NCI-H345 treated with DMSO at 0.1 percent for 48 hours (cell line): Measurements from ENCODE around the gene VPS37D.
A peak's percentile ranks its signal among the peaks of the same experiment; 100 is the strongest.
"Not testable (repeated sequence)": the region's sequence is repeated elsewhere in the genome, so short reads cannot be mapped to it uniquely, and the experiment has no call there.

Experiments used
- DNase-seq: peaks from one replicate; lab custom pipeline; 2025; ENCODE audit not compliant: unreplicated experiment; lab: John Stamatoyannopoulos, UW

Gene VPS37D, protein sequence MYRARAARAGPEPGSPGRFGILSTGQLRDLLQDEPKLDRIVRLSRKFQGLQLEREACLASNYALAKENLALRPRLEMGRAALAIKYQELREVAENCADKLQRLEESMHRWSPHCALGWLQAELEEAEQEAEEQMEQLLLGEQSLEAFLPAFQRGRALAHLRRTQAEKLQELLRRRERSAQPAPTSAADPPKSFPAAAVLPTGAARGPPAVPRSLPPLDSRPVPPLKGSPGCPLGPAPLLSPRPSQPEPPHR

DNA sequence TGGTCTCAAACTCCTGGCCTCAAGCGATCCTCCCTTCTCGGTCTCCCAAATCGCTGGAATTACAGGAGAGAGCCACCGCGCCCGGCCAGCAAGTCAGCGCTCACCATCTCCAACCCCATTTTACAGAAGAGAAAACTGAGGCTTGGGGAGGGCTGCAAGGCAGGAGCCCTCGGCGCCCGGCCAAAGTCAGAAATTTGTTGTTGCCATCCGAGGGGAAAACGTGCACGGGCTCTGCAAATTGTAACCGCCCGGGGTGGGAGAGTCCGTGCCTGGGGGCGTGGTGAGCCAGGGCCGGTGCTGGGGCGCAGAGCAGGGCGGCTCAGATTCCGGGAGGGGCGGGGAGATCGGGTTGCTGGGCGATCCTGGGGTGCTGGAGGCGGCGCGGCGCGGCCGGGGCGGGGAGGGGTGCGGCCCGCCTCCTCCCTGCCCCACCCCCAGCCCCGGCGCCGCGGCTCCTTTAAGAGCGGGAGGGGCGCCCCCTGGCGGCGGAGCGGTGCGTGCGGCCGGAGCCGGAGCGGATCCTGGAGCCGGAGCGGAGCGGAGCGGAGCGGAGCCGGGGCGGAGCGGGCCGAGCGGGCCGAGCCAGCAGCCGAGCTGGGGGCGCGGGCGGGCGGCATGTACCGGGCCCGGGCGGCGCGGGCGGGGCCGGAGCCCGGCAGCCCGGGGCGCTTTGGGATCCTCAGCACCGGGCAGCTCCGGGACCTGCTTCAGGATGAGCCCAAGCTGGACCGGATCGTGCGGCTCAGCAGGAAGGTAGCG, at the start of gene VPS37D:
VPS37D (plus strand) TSS at position 488 of the 759 bp plus-strand sequence; CDS start at position 616, 128 bp downstream.
- peak; percentile 55 for DNase-seq

DNA sequence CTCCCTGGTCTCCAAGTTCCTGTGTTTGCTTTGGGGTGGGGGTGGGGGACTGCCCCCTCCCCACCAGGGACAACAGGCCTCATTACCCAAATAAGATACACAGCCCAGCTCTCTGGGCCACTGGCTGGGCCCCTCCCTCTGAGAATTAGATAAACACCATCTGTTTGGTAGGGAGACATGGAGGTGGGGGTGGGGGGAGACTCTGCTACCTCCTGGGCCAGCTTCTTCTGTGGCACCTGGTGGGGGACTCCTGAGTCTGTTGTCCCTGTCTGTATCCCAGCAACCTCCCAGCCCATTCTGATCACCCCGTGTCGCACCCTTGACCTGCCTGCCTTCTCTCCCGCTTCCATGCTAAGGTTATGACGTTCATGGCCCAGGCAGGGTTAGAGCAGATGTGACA, 49.1 kb upstream of the VPS37D start:
- DNase-seq = no peak

DNA sequence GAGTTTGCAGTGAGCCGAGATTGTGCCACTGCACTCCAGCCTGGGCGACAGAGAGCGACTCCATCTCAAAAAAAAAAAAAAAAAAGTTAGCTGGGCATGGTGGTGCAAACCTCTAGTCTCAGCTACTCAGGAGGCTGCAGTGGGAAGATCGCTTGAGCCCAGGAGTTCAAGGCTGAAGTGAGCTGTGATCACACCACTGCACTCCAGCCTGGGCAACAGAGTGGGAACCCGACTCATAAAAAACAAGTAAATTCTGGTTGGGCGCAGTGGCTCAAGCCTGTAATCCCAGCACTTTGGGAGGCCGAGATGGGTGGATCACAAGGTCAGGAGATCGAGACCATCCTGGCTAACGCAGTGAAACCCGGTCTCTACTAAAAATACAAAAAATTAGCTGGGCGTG, 48.2 kb upstream of the VPS37D start:
- DNase-seq = not testable (repeated sequence)

DNA sequence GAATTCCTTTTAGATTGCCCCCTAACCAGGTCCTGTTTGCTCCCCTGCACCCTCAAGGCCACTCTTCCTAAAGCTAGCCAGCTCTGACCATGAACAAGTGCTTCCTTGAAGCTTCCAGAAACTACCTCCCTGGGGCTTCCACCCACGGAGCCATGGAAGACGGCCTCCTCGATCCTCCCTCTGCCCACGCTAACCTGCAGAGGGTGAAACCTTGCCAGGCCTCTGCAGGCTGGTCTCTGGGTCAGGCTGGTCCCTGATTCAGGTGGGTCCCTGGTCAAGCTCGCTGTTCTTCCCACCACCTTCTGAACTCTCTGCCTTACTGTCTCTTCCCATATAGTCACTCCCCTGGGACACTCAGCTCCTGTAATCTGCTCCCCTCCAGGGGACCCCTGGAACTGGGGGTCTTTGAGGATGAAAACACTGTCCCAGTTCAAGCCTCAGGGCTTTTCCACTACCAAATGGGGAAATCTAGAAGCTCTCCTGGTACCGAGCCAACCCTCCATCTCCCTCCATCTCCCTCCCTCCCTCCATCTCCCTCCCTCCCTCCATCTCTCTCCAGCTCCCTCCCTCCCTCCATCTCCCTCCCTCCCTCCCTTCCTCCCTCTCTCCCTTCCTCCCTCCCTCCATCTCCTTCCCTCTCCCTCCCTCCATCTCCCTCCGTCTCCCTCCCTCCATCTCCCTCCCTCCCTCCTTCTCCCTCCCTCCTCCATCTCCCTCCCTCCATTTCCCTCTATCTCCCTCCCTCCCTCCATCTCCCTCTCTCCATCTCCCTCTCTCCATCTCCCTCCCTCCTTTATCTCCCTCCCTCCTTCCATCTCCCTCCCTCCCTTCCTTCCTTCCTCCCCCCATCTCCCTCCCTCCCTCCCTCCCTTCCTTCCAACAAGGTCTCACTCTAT, 46.2 kb upstream of the VPS37D start:
- DNase-seq = no peak

DNA sequence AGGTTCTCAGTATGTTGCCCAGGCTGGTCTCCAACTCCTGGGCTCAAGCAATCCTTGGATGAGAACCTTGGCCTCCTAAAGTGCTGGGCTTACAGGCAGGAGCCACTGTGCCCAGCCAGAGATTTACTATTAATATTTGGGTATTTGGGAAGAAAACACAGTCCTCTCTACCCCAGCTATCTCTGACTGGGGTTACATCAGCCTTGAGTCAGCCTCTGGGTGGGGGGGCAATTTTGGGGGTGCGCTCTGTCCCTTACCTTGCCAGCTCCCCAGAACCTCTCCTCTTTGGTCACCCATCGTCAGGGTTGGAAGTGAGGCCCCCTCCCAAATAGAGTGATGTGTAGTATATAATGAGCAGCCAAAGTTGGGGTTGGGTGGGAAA, 45.1 kb upstream of the VPS37D start:
- DNase-seq = no peak

DNA sequence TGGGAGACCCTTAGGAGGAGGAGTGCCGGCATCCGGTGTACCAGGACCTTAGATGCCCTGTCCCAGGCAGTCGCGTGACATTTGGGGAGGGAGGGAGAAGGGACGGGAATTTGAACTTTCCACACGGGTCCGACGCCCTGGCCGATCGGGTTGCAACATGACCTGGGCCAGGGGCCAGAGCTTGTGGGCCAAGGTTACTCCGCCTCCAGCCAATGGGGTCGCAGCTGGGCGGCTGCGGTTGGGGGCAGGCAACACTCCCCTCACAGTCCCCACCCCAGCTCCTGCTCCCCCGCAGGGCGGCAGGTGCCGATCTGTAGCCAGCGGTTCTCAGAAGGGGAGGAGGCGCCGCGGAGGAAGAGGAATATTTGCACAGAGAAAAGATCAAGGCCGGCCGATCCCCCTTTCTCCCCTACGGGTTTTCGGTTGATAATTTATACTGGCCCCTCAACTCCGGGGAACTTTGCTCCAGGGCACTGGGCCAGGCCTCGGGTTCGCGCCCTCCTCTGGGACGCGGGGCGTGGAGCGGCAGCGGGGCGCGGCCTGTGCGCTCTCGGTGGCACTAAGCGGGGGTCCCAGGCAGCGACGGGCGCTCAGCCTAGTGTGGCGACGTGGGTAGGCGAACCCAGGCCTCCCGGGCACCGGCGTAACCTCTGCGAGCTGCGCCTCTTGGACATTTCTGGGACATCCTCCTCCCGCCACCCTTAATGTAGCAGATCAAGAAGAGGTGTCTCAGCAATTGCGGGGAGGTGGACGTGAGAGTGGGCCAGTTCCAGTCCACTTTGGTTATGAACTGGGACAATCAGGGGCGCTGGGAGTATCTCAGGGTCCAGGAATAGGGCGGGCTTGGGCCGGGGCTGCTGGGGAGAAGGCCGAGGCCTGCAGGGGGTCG, 44.5 kb upstream of the VPS37D start:
- no peak for DNase-seq

DNA sequence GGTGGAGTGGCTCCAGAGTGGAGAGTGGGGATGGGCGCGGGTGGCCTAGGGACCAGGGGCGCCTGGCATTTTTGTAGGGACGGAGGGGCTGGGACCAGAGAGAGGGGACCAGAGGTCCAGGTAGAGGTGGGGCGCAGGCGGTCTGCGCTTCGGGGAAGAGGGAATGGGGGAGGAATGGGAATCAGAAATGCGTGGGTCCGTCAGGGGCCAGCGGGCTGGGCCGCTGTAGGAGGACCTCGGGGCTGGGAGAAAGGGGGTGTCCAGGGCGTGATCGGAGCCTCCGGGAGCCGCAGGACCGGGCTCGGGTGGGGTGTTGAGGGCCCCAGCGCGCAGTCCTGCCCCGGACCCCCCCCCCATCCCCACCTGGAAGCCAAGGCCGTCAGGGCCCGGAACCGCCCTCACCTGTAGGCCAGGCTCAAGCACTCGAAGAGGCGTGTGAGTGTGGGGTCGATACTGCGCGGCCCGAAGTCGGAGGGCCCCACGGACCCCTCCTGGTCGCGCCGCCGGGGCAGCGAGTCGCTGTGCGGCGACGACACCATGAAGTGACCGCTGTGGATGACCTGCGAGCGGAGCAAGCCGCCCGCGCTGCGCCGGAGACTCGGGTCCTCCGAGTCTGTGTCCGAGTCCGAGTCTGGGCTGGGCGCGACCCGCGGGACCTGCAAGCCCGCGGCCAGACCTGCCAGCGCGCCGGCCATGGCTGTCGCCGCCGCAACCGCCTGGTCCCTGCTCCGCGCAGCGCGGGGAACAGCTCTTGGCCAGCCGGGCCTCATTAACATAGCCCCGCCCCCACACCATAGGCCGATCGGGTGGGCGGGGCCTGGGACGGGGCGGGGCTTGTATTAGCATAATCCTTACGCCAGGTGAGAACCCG, 43.6 kb upstream of the VPS37D start, which contains the start of gene MLXIPL:
MLXIPL (minus strand) TSS at position 725 of the 871 bp plus-strand sequence; CDS start at position 695, 30 bp downstream.
- peak; percentile 43 for DNase-seq

DNA sequence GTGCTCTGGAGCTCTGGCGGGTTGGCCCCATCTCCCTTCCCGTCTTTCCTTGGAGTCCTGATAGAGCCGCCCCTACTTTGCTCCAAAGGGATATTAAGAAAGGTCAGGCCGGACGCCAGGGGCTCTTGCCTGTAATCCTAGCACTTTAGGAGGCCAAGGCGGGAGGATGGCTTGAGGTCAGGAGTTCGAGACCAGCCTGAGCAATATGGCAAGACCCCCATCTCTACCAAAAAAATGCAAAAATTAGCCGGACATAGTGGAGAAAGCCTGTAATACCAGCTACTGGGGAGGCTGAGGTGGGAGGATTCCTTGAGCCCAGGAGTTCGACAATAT, 43.0 kb upstream of the VPS37D start:
- no peak for DNase-seq

DNA sequence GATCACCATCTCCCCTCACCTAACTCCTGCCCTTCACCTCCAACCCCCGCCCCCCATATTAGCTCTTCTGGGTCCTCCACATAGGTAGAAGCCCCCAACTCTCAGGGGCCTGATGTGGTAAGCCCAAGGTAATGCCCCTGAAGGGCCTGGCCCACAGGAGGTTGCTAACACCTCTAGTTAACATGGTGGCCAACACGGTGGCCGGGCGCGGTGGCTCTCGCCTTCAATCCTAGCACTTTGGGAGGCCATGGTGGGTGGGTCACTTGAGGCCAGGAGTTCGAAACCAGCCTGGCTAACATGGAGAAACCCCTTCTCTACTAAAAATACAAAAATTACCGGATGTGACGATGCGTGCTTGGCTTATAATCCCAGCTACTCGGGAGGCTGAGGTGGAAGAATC, 42.4 kb upstream of the VPS37D start:
- no peak for DNase-seq

DNA sequence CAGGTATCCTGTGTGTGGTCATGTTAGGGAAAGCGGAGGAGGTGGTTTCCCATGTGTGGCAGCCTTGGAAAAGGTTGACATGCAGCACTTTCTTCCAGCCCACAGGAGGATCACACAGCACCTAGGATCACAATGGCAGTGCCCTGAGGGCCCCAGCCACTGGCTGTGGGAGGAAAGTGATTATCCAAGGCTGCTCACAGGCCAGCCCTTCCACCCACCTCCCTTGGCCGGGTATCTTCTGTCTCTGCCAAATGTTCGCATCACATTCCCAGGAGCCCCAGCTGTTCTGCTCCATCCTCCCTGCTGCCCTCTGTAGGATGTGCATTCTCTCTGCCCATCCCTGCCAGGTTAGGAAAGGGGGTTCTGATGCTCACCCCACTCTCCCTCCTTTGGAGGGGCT, 40.8 kb upstream of the VPS37D start:
- no peak for DNase-seq

DNA sequence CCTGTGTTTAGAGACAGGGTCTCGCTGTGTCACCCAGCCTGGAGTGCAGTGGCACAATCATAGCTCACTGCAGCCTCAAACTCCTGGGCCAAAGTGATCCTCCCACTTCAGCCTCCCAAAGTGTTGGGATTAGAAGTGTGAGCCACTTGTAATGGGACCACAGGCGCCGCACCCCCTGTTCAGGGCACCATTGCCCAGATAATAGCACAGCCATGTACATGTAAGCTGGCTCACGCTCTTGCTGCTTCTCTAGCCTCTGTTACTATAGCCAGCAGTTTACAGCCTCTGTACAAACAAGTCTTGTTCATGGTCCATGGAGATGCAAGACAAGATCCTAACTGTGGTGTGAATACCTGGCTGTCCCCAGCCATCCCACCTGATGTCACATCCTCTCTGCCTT, 39.1 kb upstream of the VPS37D start:
- DNase-seq = no peak

DNA sequence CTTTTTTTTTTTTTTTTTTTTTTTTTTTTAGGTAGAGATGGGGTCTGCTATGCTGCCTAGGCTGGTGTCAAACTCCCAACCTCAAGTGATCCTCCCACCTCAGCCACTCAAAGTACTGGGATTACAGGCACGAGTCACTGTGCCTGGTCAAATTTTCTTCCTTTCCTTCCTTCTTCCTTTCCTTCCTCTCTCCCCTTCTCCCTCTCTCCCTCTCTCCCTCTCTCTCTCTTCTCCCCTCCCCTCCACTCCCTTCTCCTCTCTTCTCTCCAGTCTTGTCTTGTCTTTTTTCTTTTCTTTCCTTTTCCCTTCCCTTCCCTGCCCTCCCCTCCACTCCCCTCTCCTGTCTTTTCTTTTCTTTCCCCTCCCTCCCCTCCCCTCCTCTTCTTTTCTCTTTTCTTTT, 36.1 kb upstream of the VPS37D start:
- no peak for DNase-seq

DNA sequence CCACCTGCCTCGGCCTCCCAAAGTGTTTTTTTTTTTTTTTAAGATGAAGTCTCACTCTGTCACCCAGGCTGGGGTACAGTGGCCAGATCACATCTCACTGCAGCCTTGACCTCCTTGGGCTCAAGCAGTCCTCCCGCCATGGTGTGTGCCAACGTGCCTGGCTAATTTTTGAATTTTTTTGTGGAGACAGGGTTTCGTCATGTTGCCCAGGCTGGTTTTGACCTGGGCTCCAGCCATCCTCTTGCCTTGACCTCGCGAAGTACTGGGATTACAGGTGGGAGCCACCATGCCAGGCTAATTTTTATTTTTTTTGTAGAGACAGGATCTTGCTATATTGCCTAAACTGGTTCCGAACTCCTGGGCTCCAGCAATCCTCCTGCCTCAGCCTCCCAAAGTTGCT, 34.3 kb upstream of the VPS37D start:
- no peak for DNase-seq

DNA sequence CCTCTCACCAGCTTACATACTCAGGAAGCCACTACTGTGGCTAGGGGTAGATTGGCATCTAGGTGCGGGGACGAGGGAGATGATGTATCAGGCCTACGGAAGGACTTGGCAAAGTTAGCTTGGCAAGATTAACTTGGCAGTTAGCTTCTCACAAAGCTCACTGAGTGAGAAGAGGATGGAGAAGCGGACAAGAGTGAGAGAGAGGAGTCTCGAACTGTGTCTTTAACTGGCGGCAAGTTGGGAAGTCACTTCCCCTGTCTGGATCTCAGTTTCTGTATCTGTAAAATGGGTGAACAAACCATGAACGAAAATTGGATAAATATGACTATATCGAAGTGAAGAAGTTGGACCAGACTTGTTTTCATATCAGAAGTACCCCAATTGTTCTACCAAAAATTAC, 33.8 kb upstream of the VPS37D start:
- DNase-seq = no peak

DNA sequence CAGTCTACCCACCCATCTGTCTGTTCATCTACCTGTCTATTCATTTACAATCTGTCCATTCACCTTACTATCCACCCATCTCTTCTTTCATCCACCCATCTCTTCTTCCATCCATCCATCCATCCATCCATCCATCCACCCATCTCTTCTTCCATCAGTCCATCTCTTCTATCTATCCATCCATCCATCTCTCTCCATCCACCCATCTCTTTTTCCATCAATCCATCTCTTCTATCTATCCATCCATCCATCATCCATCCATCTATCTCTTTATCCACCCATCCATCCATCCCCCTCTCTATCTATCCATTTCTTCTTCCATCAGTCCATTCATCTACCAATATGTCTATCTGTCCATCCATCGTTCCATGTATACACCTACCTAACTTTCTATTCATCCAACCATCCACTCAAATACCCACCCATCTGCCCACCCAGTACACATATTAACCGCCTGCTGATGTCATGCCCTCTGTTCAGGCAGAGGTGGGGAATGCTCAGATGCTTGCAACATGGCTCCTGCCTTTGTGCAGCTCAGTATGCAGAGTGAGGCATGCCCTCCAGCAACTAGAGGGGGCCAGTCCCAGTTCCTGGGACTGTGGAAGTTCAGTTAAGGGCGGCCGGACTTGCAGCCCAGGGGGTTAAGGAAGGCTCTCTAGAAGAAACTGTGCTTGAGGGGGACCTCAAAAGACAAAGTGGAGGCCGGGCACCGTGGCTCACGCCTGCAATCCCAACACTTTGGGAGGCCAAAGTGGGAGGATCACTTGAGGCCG, 32.0 kb upstream of the VPS37D start:
- DNase-seq = no peak

DNA sequence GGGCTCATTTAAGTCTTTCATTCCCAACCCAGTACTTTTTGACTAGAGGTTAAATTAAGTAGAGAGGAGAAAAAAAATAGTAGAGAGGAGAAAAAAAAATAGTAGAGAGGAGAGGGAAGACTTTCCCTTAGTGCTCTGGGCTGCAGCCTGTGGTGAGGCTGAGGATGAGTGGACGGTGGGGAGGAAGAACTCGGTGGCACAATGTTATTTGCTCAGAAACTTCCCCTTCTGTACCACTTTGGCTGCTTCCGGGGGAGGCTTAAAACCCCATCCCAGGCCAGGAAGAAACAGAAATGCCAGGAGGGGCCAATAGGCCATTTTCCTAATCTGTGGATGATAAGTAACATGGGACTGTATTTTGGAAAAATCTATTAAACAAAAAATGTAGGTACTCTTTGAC, 28.7 kb upstream of the VPS37D start:
- DNase-seq = no peak

DNA sequence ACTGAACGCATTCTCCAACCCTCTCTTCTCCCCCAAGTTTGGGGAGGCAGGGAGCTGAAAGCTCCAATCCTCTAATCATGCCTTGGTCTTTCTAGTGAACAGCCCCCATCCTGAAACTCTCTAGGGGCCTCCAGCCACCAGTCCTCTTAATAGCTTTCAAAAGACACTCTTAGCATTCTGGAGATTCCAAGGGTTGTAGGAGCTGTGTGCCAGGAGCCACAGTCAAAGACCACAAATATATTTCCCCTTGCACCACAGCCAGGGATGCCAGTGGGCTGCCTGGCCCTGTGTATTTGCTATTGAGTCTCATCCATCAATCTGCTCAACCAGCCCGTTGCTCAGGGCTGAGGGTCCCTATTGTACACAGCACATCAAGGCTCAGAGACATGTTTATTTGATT, 24.8 kb upstream of the VPS37D start:
- DNase-seq = no peak

DNA sequence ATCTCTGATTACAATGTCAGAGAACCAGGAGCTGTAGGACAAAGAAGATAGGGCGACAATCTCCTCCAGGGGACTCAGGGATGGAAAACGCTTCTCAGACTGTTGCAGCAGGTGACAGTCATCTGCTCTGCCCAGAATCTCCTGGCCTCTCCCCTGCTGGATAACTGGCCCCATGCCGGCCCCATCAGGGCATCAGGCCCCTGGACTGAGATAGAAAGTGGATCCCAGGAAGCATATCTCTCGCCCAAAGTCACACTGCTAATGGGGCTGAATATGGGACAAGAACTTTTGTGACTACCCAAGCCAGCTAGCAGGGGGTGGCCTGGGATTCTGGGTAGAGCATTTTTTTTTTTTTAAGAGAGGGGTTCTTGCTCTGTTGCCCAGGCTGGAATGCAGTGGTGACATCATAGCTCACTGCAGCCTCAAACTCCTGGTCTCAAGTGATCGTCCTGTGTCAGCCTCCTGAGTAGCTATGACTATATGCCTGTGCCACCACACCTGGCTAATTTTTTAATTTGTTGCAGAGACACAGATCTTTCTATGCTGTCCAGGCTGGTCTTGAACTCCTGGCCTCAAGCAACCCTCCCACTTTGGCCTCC, 22.8 kb upstream of the VPS37D start:
- no peak for DNase-seq
